ENCODE measurements around the gene DPH5.
"Not testable (repeated sequence)": the region's sequence is repeated elsewhere in the genome, so short reads cannot be mapped to it uniquely, and the experiment has no call there.

The DPH5 gene

DNA sequence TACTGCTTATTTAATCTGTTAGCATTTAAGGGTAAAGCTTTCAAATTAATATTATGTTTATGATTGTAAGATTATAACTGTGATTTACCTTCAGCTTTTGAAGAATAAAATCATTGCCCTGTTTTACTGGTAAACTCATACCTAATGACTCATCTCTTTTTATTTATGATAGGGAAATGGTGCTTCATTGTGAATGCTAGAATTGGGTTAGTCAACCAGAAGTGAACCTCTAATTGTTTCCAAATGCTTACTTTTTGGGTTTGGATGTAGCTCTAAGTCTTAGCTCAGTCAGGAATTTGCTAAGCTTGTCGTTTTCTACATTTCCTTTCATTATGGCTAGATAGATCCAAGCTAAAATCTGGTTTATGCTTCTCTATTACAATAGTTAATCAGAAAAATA lies 70.3 kb downstream of the DPH5 start:
- H3K4me3 ChIP-seq (replicated peaks; ENCODE audit: low read depth, low read length), result no peak overlapping the region
- DNase-seq (ENCODE audit: extremely low read depth, low read depth), result peak; percentile 87
- TF ChIP-seq, protein P1, sequence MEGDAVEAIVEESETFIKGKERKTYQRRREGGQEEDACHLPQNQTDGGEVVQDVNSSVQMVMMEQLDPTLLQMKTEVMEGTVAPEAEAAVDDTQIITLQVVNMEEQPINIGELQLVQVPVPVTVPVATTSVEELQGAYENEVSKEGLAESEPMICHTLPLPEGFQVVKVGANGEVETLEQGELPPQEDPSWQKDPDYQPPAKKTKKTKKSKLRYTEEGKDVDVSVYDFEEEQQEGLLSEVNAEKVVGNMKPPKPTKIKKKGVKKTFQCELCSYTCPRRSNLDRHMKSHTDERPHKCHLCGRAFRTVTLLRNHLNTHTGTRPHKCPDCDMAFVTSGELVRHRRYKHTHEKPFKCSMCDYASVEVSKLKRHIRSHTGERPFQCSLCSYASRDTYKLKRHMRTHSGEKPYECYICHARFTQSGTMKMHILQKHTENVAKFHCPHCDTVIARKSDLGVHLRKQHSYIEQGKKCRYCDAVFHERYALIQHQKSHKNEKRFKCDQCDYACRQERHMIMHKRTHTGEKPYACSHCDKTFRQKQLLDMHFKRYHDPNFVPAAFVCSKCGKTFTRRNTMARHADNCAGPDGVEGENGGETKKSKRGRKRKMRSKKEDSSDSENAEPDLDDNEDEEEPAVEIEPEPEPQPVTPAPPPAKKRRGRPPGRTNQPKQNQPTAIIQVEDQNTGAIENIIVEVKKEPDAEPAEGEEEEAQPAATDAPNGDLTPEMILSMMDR (IDR thresholded peaks at IDR 0.05; ENCODE audit: low read depth, low read length, missing control alignments), result no peak

DNA sequence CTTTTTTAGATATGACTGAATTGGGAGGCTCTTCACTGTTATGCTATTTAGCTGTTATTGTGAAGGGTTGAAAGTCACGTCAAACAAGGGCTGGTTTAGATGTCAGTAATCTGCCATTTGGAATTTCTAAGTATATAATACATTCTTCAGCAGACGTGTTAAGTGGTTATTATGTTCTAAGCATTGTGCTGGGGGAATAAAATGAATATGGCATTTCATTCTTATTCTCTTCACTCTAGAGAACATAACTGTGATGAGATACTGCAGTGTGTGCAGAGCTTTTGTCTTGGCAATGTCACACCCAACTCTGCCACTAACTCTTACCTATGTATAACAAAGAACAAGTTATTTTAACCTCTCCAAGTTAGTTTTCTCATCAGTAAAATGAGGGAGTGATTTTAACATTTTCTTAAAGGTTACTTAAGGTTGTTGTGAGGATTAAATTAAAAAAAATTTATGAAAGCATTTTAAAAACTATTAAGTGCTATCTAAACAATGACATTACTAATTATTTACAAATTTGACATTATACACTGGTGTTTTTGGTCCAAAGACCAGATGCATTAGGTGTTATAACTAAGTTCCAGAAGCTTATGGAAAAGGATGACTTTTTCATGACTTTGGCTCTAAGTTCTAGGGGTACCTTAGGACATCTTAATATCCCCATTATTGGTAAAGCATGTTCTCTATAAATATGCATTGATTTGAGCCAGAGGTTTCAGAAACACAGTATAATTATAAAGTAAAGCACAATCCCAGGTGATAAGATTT lies 71.4 kb downstream of the DPH5 start:
- H3K4me3 ChIP-seq (replicated peaks; ENCODE audit: low read depth, low read length), result no peak overlapping the region
- TF ChIP-seq, protein P1 (IDR thresholded peaks at IDR 0.05; ENCODE audit: low read depth, low read length, missing control alignments), result no peak
- DNase-seq (ENCODE audit: extremely low read depth, low read depth), result no peak

DNA sequence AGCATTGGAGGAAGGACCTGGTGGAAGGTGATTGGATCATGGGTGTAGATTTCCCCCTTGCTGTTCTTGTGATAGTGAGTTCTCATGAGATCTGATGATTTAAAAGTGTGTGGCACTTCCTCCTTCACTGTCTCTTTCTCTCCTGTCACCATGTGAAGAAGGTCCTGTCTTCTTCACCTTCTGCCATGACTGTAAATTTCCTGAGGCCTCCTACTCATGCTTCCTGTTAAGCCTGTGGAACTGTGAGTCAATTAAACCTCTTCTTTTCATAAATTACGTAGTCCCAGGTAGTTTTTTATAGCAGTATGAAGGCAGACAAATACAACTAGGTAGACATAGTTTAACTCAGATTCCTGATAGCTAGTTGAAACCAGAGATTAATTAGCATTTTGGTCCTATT lies 72.6 kb downstream of the DPH5 start:
- not testable (repeated sequence) for DNase-seq (ENCODE audit: extremely low read depth, low read depth); H3K4me3 ChIP-seq (replicated peaks; ENCODE audit: low read depth, low read length)

DNA sequence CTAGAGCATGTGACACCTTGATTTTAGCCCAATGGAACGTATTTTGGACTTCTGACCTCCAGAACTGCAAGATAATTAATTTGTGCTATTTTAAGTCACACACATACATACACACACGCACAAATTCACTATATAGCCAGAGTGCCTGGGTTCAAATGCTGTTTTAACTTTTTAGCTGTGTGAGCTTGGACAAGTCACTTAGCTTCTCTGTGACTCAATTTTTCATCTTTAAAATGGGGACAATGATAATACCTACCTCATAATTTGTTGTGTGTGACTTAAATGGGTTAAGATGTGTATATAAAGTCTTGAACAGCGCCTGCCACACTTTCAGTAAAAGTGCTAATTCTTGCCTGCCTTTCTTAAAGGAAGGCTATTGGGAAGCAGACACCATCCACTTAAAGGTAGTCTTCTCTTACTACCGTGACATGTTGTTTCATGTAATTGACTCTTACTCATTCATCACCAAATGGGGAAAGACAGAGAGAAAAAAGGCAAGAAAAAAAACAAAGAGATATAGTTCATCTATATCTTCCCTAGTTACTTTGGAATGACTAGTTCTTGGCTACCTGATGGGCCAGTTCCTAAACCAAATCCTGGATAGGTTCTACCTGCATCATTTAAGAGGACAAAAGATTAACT lies 73.4 kb downstream of the DPH5 start:
- H3K4me3 ChIP-seq (replicated peaks; ENCODE audit: low read depth, low read length), result no peak overlapping the region
- TF ChIP-seq, protein P1 (IDR thresholded peaks at IDR 0.05; ENCODE audit: low read depth, low read length, missing control alignments), result no peak
- no peak for DNase-seq (ENCODE audit: extremely low read depth, low read depth)

DNA sequence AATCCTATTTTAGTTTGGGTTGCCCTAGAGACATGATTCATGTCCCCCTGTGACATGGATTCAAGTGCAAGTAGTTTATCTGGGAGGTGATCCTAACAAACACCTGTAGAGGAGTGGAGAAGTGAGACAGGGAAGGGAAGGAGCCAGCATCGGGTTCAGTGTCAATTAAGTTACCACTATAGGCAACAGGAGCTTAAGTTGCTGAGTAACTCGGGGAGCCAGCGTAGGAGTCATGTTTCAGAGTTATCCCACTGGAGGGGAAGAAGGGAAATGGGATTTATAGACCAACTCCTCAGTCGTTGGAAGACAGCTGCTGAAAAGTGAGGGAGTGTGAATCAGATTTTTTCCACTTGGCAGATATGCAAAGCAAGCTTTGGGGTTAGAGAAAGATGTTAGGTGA lies 74.8 kb downstream of the DPH5 start:
- H3K4me3 ChIP-seq (replicated peaks; ENCODE audit: low read depth, low read length), result no peak overlapping the region
- TF ChIP-seq, protein P1 (IDR thresholded peaks at IDR 0.05; ENCODE audit: low read depth, low read length, missing control alignments), result no peak
- DNase-seq (ENCODE audit: extremely low read depth, low read depth), result peak; percentile 27

DNA sequence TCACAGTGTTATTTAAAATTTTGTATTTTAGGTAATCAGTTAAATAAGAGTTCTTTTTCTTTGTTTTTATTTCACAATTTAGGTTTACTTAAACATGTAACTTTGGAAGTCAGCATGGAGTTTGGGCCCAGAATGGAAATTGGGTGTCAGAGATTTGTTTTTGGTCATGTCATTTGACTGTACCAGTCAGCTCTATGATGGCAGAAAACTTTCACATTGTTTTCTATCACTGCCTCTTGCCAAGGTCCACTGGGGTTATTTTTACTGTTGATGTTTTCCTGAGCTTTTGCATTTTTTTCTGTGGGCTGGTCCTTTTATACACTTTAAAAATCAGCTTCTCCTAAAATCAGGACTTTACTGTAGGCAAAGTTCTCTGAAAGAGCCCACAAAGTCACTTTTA lies 75.2 kb downstream of the DPH5 start:
- no peak for DNase-seq (ENCODE audit: extremely low read depth, low read depth)
- TF ChIP-seq, protein P1 (IDR thresholded peaks at IDR 0.05; ENCODE audit: low read depth, low read length, missing control alignments), result no peak
- H3K4me3 ChIP-seq (replicated peaks; ENCODE audit: low read depth, low read length), result no peak overlapping the region

DNA sequence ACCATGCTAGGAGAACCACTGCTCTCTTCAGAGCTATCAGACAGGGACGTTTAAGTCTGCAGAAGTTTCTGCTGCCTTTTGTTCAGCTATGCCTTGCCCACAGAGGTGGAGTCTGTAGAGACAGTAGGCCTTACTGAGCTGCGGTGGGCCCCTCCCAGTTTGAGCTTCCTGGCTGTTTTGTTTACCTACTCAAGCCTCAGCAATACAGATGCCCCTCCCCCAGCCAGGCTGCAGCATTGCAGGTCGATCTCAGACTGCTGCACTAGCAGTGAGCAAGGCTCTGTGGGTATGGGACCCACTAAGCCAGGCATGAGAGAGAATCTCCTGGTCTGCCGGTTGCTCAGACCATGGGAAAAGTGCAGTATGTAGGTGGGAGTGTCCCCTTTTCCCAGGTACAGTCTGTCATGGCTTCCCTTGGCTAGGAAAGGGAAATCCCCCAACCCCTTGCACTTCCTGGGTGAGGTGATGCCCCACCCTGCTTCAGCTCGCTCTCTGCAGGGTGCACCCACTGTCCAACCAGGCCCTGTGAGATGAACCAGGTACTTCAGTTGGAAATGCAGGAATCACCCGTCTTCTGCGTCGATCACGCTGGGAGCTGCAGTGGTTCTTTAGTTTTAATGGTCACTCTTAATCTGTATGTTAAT lies 75.9 kb downstream of the DPH5 start:
- not testable (repeated sequence) for H3K4me3 ChIP-seq (replicated peaks; ENCODE audit: low read depth, low read length); DNase-seq (ENCODE audit: extremely low read depth, low read depth)

DNA sequence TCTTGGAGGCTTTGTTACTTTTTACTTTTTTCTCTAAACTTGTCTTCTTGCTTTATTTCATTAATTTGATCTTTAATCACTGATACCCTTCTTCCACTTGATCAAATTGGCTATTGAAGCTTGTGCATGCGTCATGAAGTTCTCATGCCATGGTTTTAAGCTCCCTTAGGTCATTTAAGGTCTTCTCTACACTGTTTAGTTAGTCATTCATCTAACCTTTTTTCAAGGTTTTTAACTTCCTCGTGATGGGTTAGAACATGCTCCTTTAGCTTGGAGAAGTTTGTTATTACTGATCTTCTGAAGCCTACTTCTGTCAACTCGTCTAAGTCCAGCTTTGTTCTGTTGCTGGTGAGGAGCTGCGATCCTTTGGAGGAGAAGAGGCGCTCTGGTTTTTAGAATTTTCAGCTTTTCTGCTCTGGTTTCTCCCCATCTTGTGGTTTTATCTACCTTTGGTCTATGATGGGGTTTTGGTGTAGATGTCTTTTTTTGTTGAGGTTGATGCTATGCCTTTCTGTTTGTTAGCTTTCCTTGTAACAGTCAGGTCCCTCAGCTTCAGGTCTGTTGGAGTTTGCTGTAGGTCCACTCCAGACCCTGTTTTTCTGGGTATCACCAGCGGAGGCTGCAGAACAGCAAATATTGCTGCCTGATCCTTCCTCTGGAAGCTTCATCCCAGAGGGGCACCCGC lies 76.7 kb downstream of the DPH5 start:
- not testable (repeated sequence) for H3K4me3 ChIP-seq (replicated peaks; ENCODE audit: low read depth, low read length); DNase-seq (ENCODE audit: extremely low read depth, low read depth)

DNA sequence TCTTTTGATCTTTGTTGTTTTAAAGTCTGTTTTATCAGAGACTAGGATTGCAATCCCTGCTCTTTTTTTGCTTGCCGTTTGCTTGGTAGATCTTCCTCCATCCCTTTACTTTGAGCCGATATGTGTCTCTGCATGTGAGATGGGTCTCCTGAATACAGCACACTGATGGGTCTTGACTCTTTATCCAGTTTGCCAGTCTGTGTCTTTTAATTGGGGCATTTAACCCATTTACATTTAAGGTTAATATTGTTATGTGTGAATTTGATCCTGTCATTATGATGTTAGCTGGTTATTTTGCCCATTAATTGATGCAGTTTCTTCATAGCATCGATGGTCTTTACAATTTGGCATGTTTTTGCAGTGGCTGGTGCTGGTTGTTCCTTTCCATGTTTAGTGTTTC lies 77.8 kb downstream of the DPH5 start:
- H3K4me3 ChIP-seq (replicated peaks; ENCODE audit: low read depth, low read length); DNase-seq (ENCODE audit: extremely low read depth, low read depth): not testable (repeated sequence)

DNA sequence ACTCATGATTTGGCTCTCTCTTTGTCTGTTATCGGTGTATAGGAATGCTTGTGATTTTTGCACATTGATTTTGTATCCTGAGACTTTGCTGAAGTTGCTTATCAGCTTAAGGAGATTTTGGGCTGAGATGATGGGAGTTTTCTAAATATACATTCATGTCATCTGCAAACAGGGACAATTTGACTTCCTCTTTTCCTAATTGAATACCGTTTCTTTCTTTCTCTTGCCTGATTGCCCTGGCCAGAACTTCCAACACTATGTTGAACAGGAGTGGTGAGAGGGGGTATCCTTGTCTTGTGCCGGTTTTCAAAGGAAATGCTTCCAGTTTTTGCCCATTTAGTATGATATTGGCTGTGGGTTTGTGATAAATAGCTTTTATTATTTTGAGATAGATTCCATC lies 79.5 kb downstream of the DPH5 start:
- not testable (repeated sequence) for DNase-seq (ENCODE audit: extremely low read depth, low read depth); H3K4me3 ChIP-seq (replicated peaks; ENCODE audit: low read depth, low read length)
